ENCODE measurements around the gene GTF2A1.
"Not testable (repeated sequence)": the region's sequence is repeated elsewhere in the genome, so short reads cannot be mapped to it uniquely, and the experiment has no call there.

GTF2A1 gene

DNA sequence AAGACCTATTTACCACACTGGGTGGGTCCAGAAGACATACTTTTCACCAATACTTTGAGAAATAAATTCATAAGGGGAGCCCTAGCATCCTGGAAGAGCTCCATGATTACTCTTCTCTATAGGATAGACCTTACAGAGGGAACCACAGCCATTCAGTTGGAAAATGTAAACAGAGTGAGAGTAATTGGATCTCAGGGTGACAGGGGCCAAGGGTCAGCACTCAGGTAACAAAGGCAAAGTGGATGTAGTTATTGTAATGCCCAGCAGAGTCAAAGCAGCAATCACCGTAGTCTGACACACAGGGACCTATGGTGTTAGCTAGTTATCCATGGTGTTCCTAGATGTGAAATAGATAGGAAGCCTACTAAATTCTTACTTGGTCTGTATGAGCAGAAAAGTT is 10.8 kb upstream of the GTF2A1 start:
- no peak for DNase-seq (ENCODE audit: low spot score)

DNA sequence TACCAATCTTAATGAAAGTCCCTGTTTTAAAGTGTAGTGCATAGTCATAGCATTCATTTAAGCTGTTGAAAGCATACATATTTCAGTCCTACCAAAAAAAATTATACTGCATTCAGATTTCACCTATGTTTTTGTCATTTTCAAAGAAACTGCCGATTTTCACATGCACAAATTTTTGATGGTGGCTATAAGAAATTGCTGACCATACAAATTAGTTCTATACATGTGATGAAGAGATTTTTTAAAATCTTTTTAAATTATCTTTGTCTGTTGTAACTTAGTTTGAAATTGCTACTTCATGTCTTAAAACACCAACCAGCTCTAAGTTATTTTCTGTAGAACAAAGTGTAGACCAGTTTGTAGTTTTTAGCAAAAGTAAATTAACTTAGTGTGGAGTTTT is 3.5 kb upstream of the GTF2A1 start:
- DNase-seq (ENCODE audit: low spot score) = no peak

DNA sequence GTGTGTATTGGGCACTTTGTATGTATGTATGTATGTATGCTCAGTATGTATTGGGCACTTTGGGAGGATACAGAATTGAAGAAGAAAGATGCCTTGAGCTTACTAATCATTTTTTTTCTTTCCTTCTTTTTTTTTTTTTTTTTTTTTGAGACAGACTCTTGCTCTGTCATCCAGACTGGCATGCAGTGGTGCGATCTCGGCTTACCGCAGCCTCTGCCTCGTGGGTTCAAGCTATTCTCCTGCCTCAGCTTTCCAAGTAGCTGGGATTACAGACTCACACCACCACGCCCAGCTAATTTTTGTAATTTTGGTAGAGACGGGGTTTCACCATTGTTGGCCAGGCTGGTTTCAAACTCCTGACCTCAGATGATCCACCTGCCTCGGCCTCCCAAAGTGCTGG is 3.0 kb upstream of the GTF2A1 start:
- DNase-seq (ENCODE audit: low spot score) = not testable (repeated sequence)

DNA sequence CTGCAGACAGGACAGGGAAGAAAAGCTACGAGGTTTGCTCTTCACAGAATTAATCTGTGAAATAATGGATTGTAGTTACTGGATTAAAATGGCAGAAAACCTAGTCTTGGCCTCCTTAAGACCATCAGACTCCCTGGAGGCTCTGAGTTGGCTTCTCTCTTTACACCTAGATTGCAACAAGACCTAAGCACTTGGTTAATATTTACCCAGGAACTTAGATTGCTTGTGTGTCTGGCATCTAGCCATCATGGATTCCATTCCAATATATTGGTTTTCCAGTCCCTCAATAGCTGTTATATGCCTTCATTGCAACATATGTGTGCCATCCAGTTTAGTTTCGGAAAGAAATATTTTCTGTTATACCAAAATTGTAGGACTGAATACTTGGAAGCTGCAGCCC is 1.9 kb upstream of the GTF2A1 start:
- no peak for DNase-seq (ENCODE audit: low spot score)

DNA sequence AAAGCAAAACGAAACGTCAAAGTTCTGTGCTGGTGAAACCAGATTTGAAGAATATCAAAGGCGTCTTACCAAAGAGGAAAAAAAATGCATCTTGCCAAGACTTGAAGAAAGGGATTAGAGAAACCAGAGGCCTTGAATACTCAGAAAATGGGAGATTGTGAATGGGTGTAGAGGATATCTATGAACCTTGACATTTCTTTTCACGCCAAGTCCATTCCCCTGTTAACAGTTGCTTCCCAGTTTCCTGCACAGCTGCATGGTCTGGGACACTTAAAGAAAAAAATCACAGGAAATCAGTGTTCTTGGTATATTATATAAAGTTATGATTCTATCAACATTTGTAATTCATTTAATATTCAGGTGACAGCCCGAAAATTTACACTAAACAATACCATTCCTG is 1.4 kb upstream of the GTF2A1 start:
- DNase-seq (ENCODE audit: low spot score) = no peak

DNA sequence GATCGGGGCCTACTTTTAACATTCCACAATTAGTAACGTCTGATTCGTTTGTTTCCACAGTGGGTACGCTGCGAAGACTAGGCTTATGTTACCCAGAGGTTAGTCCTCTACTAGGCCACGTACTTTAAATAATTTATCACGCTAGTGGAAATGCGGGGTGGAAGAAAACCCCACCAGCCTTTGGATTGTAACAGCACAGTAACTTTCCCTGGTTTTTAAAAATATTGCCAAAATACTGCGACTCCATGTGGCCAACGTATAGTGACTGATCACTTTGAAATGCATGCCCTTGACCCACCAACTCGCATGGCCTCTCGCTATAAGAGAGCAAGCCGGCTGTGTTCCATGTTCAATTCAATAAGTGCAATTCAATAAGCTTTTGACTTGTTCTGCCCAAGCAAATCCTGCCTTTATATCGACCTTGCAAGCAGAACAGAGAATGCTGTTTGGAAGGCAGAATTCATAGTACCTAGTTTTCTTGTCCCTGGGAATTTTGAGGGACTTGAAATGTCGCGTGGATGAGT is 882 bp upstream of the GTF2A1 start:
- peak; percentile 69 for DNase-seq (ENCODE audit: low spot score)

DNA sequence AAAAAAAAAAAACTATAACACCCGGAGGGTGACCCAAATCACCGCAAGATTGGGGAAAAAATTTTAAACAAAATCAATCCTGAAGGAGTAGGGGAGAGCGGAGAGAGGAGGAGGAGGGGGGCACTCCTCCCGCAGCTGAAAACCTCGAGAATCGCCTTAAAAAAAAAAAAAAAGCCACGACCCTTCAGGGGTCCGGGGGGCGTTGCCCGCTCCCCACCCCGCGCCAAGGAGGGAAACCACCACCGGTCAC is 254 bp downstream of the GTF2A1 start:
- DNase-seq (ENCODE audit: low spot score) = no peak

DNA sequence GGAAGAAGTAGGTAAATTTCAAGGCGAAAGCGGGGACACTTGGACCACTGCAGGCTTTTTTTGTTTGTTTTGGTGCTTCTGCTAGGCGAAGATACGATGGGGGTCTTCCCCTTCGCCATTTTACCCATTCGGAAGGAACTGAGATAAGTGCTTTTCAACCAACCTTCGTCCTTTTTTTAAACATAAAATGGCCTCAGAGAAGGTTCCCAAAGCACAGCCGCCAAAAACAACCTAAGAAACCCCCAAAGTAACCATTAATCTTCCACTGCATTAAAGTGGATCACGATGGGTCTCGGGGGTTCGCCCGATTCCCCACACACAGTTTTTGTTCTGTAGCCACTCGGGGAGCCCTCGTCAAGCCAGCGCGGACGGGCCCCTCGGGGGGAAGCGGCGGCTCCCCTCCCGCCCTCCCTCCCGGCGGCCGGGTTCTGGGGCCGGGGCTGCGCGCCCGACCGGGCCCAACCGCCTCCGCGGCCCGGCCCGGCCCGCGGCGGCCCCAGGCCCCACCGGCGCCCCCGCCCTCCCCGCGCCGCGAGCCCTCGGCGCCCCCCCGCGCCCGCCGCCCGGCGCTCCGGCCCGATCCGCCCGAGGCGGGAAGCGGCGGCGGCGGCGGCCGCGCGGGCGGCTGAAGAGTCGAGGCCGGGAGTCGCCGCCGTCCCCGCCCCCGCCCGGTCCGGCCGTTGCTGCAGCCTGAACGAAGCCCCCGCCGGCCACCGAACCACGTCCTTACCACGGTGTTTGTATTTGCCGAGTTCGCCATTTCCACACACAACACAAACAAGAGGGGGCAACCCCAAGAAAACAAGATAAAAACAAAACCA is 790 bp downstream of the GTF2A1 start:
- no peak for DNase-seq (ENCODE audit: low spot score)

DNA sequence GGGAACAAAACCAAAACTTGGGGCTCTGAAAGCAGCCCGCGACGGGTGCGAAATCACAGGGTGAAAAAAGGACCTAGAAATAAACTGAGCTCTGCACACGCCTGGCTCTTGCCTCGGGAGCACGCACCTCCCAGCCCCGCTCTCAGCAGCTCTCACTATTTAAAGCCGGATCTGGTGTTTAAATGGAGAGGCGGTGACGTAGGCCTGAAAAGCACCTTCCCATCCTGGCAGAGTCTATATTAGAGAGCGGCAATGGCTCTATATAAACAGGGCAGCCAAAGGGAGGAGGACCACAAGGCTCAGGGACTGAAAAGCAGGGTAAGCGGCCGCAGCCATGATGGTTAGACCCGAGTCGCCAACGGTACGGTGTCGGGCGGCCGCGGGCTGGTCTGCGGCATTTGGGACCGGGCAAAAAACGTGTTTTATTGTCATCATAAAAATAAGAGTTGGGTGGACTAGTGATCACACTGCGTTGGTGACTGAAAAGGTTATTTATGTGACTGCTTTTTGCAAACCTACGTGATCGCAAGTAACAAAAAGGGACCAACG is 1.5 kb downstream of the GTF2A1 start:
- DNase-seq (ENCODE audit: low spot score) = peak; percentile 99

DNA sequence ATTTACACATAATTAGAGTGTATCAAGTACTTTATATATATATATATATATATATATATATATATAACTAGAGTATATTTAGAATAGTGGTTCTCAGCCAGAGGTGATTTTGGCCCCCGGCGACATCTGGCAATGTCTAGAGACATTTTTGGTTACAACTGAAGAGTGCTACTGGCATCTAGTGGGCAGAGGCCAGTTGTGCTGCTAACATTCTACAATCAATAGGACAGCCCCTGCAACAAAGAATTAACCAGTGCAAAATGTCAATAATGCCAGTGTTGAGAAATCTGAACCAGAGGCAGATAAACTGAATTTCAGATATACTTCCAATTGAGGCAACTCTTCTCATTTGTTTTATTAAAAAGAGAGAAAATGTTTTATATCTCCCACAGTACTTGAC is 8.9 kb downstream of the GTF2A1 start:
- peak; percentile 69 for DNase-seq (ENCODE audit: low spot score)

DNA sequence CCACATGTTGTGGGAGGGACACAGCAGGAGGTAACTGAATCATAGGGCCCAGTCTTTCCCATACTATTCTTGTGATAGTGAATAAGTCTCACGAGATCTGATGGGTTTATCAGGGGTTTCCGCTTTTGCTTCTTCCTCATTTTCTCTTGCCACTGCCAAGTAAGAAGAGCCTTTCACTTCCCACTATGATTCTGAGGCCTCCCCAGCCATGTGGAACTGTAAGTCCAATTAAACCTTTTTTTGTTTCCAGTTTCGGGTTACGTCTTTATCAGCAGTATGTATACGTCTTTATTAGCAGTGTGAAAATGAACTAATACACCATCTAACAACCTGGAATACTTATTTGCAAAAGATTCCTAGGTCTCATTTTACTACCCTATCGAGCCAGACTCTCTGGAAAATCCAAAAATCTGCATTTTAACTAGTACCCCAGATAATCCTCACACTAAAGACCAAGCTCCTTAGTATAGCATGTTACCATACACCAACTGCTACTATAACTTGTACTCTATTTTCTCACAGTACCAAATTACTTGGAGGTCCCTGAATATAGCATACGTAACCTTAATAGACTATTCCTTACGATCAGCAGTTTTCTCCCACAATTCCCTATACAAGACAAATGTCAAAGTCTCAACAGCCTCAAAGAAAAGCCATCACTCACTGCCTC is 11.5 kb downstream of the GTF2A1 start:
- peak; percentile 68 for DNase-seq (ENCODE audit: low spot score)

DNA sequence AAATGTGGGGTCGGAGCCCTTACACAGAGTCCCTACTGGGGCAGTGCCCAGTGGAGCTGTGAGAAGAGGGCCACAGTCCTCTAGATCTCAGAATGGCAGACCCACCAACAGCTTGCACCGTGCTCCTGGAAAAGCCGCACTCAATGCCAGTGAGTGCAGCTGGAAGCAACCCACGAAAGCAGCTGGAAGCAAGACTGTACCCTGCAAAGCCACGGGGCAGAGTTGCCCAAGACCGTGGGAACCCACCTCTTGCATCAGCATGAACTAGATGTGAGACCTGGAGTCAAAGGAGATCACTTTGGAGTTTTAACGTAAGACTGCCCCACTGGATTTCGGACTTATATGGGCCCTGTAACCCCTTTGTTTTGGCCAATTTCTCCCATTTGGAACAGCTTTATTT is 12.3 kb downstream of the GTF2A1 start:
- DNase-seq (ENCODE audit: low spot score) = no peak

DNA sequence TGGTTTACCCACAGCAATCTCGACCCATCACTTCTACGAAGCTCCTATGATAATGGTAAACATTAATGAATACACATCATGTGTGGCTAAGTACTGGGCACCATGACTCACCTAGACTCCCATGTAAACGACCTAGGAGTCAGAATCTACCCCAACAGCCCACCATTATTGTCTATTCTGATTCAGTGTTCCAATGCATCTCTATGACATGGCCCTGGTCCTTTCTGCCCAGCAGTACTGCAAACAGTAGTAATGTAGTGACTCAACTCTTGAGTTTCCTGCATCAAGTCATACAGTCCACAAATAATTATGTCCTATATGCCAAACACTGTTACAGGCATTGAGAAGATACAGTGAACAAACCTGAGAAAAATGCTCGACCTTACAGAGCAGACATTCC is 14.6 kb downstream of the GTF2A1 start:
- DNase-seq (ENCODE audit: low spot score) = no peak

DNA sequence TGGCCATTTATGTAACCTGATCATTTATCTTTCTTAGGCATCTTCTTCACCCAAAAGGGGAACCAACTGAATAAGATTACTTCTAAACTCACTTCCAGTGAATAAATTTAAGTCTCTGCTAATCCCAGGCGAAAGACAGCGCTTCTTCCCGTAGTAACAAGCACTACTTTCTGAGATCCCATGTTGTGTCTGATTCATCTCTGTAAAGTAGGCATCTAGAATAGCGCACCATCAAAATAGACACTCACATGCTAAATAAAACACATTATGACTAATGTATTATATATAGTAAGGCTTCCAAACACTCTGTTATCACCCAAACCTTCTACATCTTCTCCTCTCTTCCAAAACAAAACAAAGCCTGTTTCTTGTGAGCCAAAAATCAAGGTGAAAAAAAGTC is 15.1 kb downstream of the GTF2A1 start:
- no peak for DNase-seq (ENCODE audit: low spot score)

DNA sequence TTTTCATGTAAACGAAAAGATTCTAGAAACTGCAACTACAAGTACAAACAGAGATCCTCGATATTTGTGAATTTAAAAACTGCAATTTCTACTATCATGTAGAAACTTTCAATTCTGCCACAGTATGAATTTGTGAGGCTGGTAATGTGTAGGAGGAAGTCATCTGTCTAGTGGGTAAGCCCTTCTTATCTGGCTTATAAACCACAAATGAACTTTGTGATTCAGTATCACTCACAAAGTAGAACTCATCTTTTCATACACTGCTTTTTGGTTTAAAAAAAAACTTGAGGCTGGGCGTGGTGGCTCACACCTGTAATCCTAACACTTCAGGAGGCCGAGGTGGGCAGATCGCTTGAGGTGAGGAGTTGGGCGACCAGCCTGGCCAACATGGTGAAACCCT is 20.7 kb downstream of the GTF2A1 start:
- DNase-seq (ENCODE audit: low spot score) = no peak

DNA sequence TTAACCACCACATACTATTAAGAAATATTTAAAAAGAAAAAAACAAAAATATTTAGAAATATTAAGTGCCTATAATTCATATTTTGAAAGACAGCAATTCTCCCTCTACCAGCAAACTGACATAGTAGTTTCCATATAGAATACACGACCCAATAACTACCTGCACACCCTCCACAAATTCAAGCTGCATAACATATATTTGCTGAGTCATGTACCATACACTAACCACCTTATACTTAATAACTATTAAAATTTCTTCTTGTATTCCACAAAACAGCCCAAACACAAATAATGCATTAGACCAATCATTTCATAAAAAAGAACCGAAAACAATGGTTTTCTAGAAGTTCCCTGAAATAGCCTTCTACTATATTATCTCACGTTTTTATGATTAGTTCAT is 21.7 kb downstream of the GTF2A1 start:
- no peak for DNase-seq (ENCODE audit: low spot score)

DNA sequence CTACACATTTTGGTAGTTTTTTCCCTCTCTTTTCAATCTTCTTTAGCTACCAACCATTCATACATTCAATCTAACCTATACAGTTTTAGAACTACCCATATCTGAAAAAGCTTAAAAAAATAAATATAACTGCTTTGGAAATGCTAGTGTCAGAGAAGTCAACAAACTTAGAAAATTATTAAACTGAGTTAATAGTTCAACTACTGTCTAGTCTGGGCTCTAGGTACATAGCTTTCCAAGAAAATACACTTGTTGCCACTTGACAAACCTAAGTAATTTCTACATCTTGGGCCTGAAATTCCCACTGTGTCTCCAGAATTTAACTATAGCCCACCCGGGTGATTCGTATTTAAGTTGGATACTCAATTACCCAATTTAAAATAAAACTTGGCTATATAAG is 22.1 kb downstream of the GTF2A1 start:
- no peak for DNase-seq (ENCODE audit: low spot score)

DNA sequence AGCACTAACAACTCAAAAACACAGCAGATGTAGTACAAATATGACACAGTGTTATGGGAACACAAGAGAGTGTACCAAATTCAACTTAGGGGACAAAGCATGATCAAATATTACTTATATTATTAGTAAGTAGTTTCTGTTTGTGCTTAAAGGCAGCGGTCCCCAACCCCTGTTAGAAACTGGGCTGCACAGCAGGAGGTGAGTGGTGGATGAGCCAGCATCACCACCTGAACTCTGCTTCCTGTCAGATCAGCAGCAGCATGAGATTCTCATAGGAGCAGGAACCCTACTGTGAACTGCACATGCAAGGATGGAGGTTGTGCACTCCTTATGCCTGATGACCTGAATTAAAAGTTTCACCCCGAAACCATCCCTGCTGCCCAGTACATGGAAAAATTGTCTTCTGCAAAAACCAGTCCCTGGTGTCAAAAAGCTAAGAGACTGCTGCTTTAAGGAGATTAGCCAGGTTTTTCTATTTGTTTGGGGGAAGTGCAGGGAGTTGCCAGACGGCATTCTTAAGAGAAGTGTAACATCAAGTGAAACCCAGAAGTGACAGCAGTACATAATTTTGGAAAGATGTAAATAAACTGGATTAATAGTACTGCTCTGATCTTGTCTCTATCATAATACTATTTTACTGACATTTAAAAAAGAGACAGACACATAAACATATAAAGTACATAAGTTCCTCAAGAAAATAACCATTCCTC is 26.7 kb downstream of the GTF2A1 start:
- DNase-seq (ENCODE audit: low spot score) = no peak

DNA sequence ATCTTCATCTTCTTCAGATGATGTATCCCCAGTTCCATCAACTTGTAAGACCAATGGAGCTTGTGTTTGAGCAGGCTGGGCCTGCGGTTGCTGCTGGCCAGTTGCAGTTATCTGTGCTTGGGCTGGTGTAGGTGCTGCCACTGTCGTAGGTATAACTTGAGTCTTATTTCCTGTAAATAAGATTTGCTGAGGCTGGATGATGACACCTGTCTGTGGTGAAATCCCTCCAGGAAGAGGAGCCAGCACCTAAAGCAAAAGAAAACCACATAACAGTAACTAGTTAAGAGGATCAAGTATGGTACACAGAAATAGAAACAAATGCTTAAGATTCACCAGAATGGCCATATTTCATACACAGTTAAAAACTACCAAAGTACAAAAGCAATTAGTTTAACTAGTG is 28.2 kb downstream of the GTF2A1 start:
- DNase-seq (ENCODE audit: low spot score) = no peak

DNA sequence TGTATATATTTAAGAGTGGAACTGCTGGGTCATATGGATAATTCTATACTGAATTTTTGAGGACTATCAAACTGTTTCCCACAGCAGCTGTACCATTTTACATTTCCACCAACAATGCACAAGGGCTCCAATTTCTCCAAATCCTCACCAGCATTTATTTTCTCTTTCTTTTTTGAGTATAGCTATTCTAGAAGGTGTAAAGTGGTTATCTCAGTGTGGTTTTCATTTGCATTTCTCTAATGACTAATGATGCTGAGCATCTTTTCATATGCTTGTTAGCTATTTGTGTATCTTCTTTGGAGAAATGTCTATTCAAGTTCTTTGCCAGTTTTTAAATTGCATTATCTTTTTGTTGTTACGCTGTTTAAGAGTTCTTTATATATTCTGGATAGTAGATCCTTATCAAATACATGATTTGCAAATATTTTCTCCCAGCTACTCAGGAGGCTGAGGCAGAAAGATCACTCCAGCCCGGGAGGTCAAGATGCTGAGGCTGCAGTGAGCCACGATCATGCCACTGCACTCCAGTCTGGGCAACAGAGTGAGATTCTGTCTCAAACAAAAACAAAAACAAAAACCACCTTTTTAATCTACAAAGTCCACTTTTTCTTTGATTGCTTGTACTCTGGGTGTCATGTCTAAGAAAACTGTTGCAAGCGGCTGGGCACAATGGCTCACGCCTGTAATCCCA is 32.8 kb downstream of the GTF2A1 start:
- no peak for DNase-seq (ENCODE audit: low spot score)

DNA sequence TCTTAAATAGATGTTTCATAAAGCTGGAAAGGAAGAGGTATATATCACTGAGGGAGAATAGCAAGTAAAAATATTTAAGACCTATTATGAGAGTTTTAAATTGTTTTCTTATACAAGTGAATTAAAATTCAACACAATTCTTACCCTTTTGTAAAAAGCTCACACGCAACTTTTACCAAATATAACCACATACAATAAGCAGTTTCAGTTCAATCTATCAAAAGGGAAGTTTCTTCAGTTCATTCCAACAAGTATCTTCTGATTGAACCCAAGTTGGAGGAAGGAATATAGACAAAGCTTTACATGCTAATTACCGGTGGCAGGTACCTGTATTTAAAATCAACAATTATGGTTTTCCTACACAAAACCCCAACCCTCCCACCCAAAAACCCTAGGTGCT is 41.1 kb downstream of the GTF2A1 start:
- DNase-seq (ENCODE audit: low spot score) = no peak

DNA sequence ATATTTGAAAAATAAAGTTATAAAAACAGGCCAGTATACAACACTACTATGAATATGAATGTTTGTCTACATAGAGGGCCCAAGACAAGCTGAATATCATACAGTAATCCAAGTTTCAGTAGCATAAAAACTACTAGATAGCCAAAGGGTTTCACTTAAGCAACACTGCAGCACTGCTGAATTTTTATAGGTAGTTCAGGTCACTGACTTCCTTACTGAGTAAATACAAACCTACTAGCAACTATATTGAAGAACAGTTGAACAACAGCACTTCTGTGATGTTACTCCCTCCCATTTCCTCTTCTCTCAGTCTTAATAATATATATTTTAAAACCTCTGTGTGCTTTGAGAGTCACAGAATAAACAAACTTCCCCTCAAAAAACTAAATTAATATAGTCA is 42.7 kb downstream of the GTF2A1 start:
- DNase-seq (ENCODE audit: low spot score) = no peak

Data from pons (tissue), 1 donor.